Sigmoid colon (tissue), 7 donors: Measurements from ENCODE around the gene TSPAN9. TPM values are rescaled to one million over a fixed set of nuclear protein-coding genes. Genes with fewer than 3 reads are reported as not detected.

Source experiments
- DNase-seq: peaks from one replicate; pipeline ENCODE4 v3.0.0-alpha.2; 2019
- H3K27ac ChIP-seq, 4 donors: fragments of 200-600 bp; sonication (generic); one replicate each; pipeline ENCODE4 v1.5.1; 2016 to 2019; ENCODE audit warnings: mild to moderate bottlenecking in 1 of 4
- H3K27me3 ChIP-seq, 3 donors: fragments of 200-600 bp; sonication (generic); one replicate each; pipeline ENCODE4 v1.5.1; 2019; ENCODE audit warnings: mild to moderate bottlenecking in 1 of 3
- H3K36me3 ChIP-seq, 4 donors: fragments of 200-600 bp; sonication (generic); one replicate each; pipeline ENCODE4 v1.5.1; 2016 to 2019
- H3K4me1 ChIP-seq, 4 donors: fragments of 200-600 bp; sonication (generic); one replicate each; pipeline ENCODE4 v1.5.1; 2017 to 2019
- H3K4me3 ChIP-seq, 4 donors: fragments of 200-600 bp; sonication (generic); one replicate each; pipeline ENCODE4 v1.5.1; 2017 to 2019; ENCODE audit warnings: mild to moderate bottlenecking in 2 of 4, moderate library complexity in 1 of 4
- H3K9me3 ChIP-seq, 4 donors: fragments of 200-600 bp in 3 of 4; sonication (generic) in 3 of 4; one replicate each; pipeline versions ENCODE4 v1.5.1 to v1.6.1; 2013 to 2019
- EP300 ChIP-seq, 4 donors: sonication (generic); formaldehyde crosslinking; IDR thresholded peaks; one replicate each; pipeline ENCODE4 v1.6.1; 2017; ENCODE audit warnings: antibody characterized with exemption in 4 of 4
- POLR2A ChIP-seq, 2 donors: fragments of 450-650 bp; IDR thresholded peaks; one replicate each; pipeline ENCODE4 v1.6.1; 2016; ENCODE audit warnings: antibody characterized with exemption in 2 of 2, mild to moderate bottlenecking in 2 of 2, moderate library complexity in 2 of 2
- POLR2AphosphoS5 ChIP-seq, 4 donors: sonication (generic); formaldehyde crosslinking; IDR thresholded peaks; one replicate each; pipeline ENCODE4 v1.6.1; 2017; ENCODE audit warnings: antibody characterized with exemption in 4 of 4
- WGBS, 2 donors: extraction: QIAGEN DNeasy Blood & Tissue Kit; methylation state at CpG; one replicate each; pipeline ENCODE4 v1.1.7; 2013; 5-methylcytosine and 5-hydroxymethylcytosine counted together
- intact Hi-C: fragments of 100-400 bp; cut with DNase I; formaldehyde crosslinking; loops from one replicate; pipeline ENCODE4 v1.15.1; 2023
- polyA plus RNA-seq, 3 donors: library from polyadenylated mRNA; stranded (reverse); fragments of 200-250 nt; gene quantifications; one replicate each; pipeline ENCODE4 v1.2.3, GENCODE V29; 2013
- total RNA-seq, 4 donors: library from RNA; depleted of rRNA; stranded (reverse); fragments of >200 nt; gene quantifications; one replicate each; pipeline ENCODE4 v1.1.0, GENCODE V29; 2016
- TF ChIP-seq, protein P1 (sequence below), 4 experiments: fragments of 450-650 bp in 3 of 4; fragments of 200-600 bp in 1 of 4; IDR thresholded peaks; one replicate each; pipeline ENCODE4 v1.5.1; 2016 to 2019; ENCODE audit warnings: antibody characterized with exemption in 4 of 4, mild to moderate bottlenecking in 3 of 4, moderate library complexity in 2 of 4
- donor health status: healthy with polysubstance abuse.
- donor health status: Bipolar disorder and iron deficiency.
- donor health status: healthy.

The TSPAN9 gene
- total and polyA plus RNA-seq, 7 donors = 0.92 to 28.0 (median 18.2) TPM

DNA sequence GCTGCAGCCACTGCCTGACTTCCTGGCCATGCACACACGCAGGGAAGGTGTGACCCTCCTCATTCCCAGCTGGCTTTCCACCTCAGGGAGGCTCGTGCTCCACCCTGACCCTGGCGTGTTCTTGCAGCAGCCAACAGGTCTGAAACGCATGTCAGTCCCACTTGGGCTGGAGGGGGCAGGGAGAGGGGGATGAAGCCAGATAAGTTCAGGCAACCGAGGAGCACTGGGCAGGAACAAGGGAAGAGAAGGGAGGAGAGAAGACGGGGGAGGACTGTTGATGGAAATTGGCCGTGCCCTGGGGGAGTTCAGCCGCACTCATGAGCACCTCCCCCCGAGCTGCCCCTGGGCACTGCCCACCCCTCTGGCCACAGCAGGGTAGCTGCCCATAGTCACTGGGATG is 231.4 kb downstream of the TSPAN9 start:
- Histone ChIP-seq H3K27me3 (peaks cover 0 to 16% (median 4%) of the 10 kb centered on the region in 3 donors), H3K36me3 (no peaks in the 10 kb centered on the region), H3K4me3 (no peak overlapping the region), H3K4me1 (no peaks in the 10 kb centered on the region), H3K9me3 (no peaks in the 10 kb centered on the region), H3K27ac (no peak overlapping the region)
- WGBS, 2 donors = 54 to 62% methylated on average over 9 of the region's 9 CpGs
- TF ChIP-seq, protein P1, sequence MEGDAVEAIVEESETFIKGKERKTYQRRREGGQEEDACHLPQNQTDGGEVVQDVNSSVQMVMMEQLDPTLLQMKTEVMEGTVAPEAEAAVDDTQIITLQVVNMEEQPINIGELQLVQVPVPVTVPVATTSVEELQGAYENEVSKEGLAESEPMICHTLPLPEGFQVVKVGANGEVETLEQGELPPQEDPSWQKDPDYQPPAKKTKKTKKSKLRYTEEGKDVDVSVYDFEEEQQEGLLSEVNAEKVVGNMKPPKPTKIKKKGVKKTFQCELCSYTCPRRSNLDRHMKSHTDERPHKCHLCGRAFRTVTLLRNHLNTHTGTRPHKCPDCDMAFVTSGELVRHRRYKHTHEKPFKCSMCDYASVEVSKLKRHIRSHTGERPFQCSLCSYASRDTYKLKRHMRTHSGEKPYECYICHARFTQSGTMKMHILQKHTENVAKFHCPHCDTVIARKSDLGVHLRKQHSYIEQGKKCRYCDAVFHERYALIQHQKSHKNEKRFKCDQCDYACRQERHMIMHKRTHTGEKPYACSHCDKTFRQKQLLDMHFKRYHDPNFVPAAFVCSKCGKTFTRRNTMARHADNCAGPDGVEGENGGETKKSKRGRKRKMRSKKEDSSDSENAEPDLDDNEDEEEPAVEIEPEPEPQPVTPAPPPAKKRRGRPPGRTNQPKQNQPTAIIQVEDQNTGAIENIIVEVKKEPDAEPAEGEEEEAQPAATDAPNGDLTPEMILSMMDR (IDR thresholded peaks at IDR 0.05) = no peak
- no peak for TF ChIP-seq POLR2AphosphoS5 (IDR thresholded peaks at IDR 0.05)
- no peak for TF ChIP-seq POLR2A (IDR thresholded peaks at IDR 0.05)
- no peak for TF ChIP-seq EP300 (IDR thresholded peaks at IDR 0.05)
- DNase-seq = no peak
- intact Hi-C loops = no loop called here

DNA sequence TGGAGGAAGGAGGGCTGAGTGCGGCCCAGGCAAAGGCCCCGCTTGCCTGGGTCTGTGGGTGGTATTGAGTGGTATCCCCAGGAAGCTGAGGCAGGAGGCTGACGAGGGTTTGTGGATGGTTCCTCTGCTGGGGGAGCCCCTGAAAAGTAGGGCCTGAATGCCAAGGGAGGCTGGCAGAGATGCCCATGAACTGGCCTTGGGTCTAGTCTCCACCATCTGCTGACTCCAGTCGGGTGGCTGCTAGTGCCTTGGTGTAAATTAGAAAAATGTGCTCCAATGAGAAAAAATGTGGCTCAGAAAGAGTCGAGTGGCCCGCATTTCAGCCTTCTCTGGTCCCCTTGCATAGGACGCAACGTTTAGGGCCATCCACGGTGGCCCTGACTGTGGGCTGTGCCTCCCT is 232.6 kb downstream of the TSPAN9 start:
- Histone ChIP-seq H3K4me3 (no peak overlapping the region), H3K36me3 (no peaks in the 10 kb centered on the region), H3K9me3 (no peaks in the 10 kb centered on the region), H3K27me3 (peaks cover 0 to 10% (median 4%) of the 10 kb centered on the region in 3 donors), H3K4me1 (peaks cover 0 to 2% (median 1%) of the 10 kb centered on the region in 4 donors), H3K27ac (no peak overlapping the region)
- DNase-seq = no peak
- TF ChIP-seq POLR2AphosphoS5 (IDR thresholded peaks at IDR 0.05) (no peak), EP300 (IDR thresholded peaks at IDR 0.05) (no peak), POLR2A (IDR thresholded peaks at IDR 0.05) (no peak)
- TF ChIP-seq, protein P1 (IDR thresholded peaks at IDR 0.05) = no peak
- intact Hi-C loops = no loop called here
- WGBS, 2 donors = 89 to 91% methylated on average over 9 of the region's 9 CpGs

- H3K36me3 ChIP-seq = no peaks in the 10 kb centered on the region
- no peak overlapping the region for H3K4me3 ChIP-seq
- WGBS, 2 donors = 59 to 85% methylated on average over 18 of the region's 18 CpGs
- intact Hi-C loops = no loop called here
- no peak for DNase-seq
- TF ChIP-seq, protein P1 (IDR thresholded peaks at IDR 0.05) = no peak
- TF ChIP-seq EP300 (IDR thresholded peaks at IDR 0.05) (no peak), POLR2AphosphoS5 (IDR thresholded peaks at IDR 0.05) (no peak), POLR2A (IDR thresholded peaks at IDR 0.05) (no peak)
- no peak overlapping the region for H3K27ac ChIP-seq
- H3K4me1 ChIP-seq = peaks cover 0 to 9% (median 5%) of the 10 kb centered on the region in 4 donors
- H3K27me3 ChIP-seq = peaks cover 0 to 10% (median 4%) of the 10 kb centered on the region in 3 donors
- no peaks in the 10 kb centered on the region for H3K9me3 ChIP-seq
Observed at GRCh38 chr12:3310271-3311026, 233.3 kb downstream of the TSPAN9 start.

GRCh38 chr12:3311027-3311402 is 233.8 kb downstream of the TSPAN9 start:
- Histone ChIP-seq H3K4me1 (peaks cover 0 to 11% (median 8%) of the 10 kb centered on the region in 4 donors), H3K36me3 (no peaks in the 10 kb centered on the region), H3K4me3 (no peak overlapping the region), H3K9me3 (no peaks in the 10 kb centered on the region), H3K27ac (no peak overlapping the region), H3K27me3 (peaks cover 0 to 10% (median 4%) of the 10 kb centered on the region in 3 donors)
- TF ChIP-seq POLR2A (IDR thresholded peaks at IDR 0.05) (no peak), POLR2AphosphoS5 (IDR thresholded peaks at IDR 0.05) (no peak), EP300 (IDR thresholded peaks at IDR 0.05) (no peak)
- TF ChIP-seq, protein P1 (IDR thresholded peaks at IDR 0.05) = no peak
- DNase-seq = no peak
- intact Hi-C loops = no loop called here
- 39 to 85% methylated on average over 14 of the region's 14 CpGs for WGBS, 2 donors
